NCI-H1048 (cell line): ENCODE data around the gene RNF112.
"Not testable (repeated sequence)": the region's sequence is repeated elsewhere in the genome, so short reads cannot be mapped to it uniquely, and the experiment has no call there.

Experiments used
- DNase-seq: peaks from one replicate; lab custom pipeline; 2025; lab: John Stamatoyannopoulos, UW

The RNF112 gene

DNA sequence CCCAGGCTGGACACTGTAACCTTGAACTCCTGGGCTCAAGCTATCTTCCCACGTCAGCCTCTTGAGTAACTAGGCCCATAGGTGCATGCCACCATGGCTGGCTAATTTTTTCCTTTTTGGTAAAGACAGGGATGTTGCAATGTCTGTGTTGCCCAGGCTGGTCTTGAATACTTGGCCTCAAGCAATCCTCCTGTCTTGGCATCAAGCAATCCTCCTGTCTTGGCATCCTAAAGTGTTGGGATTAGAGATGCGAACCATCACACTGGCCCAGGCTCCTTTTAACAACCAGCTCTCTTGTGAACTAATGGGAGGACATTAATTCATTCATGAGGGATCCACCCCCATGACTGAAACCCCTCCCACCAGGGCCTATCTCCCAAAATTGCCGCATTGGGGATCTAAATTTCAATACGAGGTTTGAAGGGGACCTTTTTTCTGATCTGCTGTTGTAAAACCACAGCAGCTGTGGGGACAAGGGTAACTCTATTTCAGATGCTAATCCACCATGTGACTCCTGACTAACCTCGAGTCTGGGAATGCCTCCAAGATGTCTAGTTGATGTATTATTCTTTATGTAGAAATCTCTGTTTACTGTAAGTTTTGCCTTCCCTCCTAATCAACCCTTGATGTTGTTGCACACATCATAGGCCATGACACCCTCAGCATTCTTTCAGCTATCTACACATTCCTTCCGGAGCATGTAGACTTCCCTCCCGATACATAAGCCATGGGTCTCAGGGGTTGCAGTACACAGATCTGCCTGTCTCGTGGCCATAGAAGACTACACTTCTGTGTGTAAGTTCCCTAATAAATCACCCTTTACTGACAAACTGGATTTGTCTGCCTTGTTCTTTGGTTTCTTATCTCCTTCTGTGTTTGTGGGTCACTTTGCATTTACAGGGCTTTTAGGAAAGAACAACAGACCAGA lies 37.6 kb downstream of the RNF112 start:
- no peak for DNase-seq

DNA sequence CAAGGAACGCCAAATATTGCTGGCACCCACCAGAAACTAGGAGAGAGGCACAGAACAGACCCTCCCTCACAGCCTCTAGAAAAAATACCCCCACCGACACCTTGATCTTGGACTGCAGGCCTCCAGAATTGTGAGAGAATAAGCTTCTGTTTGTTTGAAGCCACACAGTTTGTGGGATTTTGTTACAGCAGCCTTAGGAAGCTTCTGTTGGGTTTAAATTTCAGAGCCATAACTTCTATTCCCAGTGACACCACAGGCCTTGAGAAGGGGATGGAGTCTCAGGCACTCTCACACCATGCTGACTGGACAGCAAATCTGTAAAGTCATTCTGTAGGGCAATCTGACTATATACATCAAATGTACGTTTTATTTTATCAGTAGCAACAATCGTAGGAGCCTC lies 38.6 kb downstream of the RNF112 start:
- DNase-seq = no peak

DNA sequence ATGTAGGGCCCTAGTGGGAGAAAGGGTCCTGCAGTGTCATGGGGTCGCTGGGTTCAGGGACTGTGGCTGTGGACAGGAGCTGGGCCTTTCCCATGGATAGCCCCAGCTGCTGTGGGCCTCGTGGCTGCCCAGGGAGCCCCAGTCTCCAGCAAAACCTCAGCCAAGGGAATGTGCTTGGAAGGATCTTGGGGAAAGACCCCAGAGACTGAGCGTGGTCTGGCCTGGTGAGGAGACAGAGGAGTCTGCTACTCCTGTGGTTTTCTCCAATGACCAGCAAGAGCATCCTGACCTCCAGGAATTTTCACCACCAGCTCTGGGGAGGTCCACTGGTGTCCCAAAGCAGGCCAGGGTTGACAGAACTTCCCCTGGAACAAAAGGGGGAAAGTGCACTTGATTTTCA lies 42.3 kb downstream of the RNF112 start:
- DNase-seq = no peak

DNA sequence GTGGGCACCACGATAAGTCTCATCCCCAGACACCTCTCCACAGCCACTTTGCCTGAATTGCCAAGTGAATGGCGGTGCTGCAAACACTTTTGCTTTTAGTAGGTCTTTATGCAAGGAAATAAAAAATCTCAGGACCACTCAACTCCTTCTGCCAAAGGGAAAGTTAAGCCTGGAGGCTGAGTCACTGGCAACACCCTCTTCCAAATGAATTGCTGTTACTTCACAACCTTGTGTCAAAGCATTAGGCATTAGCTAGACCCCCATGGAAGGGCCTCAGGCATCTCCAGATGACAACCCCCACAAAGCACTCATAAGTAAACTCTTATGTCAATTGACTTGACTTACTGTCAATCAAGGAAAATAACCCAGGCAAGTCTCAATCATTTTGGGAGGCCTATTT lies 43.0 kb downstream of the RNF112 start:
- DNase-seq = no peak

DNA sequence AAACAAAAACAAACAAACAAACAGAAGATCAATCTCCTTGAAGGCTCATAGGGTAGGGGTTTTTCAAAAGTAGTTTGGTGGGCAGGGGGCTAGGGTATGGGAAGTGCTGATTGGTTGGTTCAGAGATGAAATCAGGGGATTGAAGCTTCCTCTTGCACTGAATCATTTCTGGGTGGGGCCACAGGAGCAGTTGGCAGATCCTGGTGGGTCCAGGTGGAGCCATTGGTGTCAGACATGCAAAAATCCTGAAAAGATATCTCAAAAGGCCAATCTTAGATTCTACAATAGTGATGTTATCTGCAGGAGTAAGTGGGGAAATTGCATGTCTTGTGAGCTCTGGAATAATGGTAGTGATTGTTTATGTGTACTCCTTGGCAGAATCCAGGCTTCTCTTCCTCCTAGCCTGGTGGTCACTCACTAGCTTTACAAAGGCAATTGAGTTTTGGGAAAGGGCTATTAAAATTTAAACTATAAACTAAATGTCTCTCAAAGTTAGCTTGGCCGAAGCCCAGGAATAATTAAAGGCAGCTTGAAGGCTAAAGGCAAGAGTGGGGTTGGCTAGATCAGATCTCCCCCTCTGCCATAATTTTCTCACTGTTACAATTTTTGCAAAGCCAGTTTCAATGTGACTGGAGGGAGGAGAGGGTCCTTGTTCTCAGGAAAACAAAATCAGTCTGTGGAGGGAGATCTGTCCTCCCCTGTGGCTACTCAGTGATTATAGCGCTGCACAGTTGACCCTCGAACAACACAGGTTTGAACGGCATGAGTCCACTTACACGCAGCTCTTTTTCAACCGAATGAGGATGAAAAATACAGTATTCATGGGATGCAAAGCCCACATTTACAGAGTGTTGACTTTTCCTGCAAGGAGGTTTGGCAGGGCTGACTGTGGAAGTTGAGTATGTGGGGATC lies 45.2 kb downstream of the RNF112 start:
- DNase-seq = no peak

DNA sequence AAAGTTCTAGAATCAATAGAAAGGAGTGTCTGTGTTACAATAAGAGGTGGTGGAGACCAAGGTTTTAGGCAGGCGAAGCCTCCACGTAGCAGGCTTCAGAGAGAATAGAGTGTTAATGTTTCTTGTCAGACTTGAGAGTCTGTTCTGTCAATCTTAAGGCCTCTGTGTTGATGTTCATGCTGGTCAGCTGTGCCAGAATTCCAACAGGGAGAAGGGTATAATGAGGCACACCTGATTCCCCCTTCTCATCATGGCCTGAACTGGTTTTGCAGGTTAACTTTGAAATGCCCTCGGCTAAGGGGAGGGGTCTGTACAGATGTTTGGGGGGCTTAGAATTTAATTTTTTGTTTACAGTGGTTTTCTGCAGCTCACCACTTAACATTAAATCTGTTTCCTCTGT lies 46.0 kb downstream of the RNF112 start:
- DNase-seq = no peak

DNA sequence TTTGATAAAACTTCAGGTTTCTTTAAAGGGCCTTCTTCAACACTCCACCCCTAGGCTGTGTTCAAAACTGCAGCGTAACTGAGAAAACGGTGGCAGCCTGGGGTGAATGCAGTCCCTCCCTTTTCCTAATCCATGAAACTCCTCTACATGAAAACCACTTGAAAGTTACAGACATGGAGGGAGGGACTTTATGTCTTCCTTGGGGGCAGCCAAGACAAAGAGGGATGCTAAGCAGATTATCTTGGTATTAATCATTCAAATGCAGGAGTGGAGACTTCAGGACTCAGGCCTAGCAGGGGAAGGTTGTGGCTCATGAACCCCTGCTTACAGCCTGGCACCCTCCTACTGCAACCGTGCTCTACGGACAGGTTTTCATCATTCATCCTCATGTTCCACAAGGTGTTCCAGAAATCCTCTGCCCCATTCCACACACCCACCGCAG lies 46.8 kb downstream of the RNF112 start:
- no peak for DNase-seq

DNA sequence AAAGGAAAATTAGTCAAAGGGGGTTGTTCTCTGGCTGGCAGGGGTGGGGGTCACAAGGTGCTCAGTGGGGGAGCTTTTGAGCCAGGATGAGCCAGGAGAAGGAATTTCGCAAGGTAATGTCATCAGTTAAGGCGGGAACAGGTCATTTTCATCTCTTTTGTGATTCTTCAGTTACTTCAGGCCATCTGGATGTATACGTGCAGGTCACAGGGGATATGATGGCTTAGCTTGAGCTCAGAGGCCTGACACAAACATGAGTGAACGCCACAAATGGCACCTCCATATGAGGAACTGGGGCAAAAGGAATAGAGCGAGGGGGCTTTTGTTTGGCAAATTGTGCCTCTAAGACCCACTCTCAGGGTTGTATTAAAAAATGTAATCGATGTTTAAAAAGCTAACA lies 47.4 kb downstream of the RNF112 start:
- DNase-seq = not testable (repeated sequence)

DNA sequence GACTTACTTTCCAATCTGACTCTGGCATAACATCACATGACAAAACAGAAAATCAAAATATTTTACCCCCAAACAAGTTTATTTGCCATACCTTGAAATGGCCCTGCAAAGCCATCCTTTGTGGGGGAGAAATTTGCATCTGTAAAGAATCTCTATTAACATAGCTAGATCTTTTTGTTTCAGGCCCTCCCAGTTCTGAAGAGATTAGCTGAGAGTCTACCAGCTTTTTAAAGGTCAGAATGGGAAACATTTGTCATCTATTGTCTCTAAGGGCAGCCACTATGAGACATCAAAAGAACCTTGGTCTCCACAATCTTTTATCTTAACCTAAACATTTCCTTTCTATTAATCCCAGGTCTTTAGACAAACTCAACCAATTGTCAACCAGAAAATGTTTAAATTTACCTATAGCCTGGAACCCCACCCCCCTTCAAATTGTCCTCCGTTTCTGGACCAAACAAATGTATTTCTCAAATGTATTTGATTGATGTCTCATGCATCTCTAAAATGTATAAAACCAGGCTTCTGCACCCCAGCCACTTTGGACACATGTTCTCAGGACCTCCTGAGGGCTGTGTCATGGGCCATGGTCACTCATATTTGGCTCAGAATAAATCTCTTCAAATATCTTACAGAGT lies 48.1 kb downstream of the RNF112 start:
- not testable (repeated sequence) for DNase-seq

DNA sequence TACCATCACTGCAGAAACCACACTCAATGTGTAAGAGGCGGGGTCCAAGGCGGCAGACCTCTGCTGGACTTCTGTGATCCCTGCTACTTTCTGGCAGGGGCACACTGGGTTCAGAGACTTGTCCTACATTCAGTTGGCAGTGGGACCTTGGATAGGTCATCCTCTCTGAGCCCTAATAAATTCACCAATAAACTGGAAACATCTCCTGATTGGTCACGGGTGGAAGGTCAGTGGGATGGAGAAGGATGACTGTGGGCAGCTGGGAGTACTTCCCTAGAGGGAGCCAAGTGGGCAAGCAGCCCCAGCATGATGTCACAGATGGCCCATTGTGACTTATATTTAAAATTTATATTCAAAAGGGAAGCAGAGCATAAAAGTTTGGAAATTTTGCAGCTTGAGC lies 49.7 kb downstream of the RNF112 start:
- DNase-seq = no peak

DNA sequence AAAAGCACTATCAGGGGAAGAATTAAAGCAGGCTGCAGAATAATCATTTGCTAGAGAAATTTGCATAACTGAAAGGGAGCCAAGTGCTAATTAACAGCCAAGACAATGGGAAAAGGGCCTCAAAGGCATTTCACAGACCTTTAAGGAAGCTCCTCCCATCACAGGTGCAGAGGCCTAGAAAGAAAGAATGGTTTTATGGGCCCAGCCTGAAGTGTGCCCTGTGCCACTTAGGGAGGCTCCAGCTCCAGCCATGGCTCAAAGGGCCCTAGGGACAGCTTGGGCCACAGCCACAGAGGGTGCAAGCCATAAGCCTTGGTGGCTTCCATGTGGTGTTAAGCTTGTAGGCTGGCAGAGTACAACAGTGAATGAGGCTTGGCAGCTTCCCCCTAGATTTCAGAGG lies 50.1 kb downstream of the RNF112 start:
- peak; percentile 39 for DNase-seq

DNA sequence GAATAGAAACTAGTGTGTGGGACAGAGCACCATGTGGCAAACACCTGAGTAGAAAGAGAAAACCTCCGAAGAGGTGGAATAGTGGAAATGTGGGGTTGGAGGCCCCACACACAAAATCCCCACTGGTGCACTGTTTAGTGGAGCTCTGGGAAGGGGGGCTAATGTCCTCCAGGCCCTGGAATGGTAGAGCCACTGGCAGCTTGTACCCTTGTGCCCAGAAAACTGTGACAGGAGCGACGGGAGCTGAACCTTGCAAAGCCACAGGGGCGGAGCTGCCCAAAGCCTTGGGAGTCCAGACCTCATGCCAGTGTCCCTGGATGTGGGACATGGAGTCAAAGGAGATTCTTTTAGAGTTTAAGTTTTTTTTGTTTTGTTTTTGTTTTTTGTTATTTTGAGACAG lies 50.6 kb downstream of the RNF112 start:
- DNase-seq = no peak

DNA sequence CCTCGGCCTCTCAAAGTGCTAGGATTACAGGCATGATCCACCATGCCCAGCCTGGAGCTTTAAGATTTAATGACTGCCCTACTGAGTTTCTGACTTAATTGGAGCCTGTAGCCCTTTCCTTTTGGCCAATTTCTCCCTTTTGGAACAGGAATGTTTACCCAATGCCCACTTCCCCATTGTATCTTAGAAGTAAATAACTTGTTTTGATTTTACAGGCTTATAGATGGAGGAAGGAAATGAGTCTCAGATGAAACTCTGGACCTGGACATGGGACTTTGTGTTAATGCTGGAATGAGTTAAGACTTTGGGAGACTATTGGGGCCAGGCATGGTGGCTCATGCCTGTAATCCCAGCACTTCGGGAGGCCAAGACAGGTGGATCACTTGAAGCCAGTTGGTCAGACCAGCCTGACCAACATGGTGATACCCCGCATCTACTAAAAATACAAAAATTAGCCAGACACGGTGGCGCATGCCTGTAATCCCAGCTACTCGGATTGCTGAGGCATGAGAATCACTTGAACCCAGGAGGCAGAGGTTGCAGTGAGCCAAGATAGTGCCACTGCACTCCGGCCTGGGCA lies 51.5 kb downstream of the RNF112 start:
- not testable (repeated sequence) for DNase-seq

DNA sequence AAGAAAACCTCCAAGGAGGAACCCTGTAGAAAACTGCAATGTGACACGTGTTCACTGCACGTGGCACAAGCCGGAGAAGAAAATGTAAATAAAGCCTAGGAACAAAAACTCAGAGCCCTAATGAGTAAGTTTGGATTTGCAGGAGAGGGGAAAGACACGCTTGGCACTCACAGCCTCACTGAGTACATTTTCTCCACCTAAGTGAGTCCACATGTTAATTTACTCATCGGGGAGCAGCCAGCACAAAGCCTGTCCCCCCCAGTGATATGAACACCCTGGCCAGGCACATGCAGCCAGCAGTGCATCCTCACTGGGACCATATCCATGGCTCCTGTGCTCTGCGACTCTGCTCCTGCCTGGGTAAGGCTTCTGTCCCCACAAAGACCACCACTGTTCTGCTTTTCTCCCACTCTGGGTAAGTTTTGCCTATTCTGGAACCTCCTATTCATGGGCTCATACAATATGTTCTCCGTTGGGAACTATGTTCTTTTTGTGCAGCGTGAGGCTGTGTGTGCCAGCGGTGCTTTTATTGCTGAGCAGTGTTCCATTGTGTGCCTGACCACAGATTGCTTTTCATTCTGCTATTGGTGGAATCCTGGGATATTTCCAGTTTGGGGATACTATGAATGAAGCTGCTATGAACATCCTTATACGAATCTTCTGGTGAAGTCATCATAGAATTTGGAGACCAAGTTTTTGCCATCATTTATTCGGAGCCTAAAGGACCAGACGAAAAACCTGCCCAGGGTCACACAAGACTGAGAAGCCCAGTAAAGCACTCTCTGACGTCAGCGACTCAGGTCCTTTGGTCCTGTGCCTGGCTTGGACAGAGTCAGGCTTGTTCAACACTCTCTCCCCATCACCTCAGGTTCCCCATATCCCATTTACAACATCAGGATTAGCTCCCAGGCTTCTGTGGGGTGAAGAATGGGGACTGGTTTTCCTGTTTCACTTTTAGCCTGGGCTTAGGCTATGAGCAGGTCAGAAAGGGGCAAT lies 53.3 kb downstream of the RNF112 start:
- DNase-seq = no peak
